Measurements from ENCODE around the gene TECTA. TPM values are rescaled to one million over a fixed set of nuclear protein-coding genes. Genes with fewer than 3 reads are reported as not detected.

The TECTA gene
- total RNA-seq, 4 donors from 2014 or later = under 0.01 to 2.8 (median 1.1) TPM; not detected in 1

DNA sequence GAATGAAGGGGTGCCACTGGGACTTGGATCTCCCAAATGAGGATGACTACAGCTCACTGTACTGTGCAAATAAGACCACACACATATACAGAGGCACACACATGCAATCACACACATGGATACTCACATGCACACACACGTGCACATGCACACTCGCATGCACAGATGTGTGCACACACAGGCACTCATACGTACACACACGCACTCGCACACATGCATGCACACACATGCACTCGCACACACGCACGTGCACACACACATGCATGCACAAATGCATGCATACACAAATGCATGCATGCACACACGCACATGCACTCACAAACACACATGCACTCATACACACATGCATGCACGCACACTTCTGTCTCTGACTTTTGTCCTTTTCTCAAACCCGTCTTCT is 36.0 kb downstream of the TECTA start:
- no peak overlapping the region for H3K27ac ChIP-seq
- TF ChIP-seq, protein P1, sequence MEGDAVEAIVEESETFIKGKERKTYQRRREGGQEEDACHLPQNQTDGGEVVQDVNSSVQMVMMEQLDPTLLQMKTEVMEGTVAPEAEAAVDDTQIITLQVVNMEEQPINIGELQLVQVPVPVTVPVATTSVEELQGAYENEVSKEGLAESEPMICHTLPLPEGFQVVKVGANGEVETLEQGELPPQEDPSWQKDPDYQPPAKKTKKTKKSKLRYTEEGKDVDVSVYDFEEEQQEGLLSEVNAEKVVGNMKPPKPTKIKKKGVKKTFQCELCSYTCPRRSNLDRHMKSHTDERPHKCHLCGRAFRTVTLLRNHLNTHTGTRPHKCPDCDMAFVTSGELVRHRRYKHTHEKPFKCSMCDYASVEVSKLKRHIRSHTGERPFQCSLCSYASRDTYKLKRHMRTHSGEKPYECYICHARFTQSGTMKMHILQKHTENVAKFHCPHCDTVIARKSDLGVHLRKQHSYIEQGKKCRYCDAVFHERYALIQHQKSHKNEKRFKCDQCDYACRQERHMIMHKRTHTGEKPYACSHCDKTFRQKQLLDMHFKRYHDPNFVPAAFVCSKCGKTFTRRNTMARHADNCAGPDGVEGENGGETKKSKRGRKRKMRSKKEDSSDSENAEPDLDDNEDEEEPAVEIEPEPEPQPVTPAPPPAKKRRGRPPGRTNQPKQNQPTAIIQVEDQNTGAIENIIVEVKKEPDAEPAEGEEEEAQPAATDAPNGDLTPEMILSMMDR (IDR thresholded peaks at IDR 0.05) = no peak
- no peak for TF ChIP-seq POLR2A (IDR thresholded peaks at IDR 0.05)
- H3K4me1 ChIP-seq = no peaks in the 10 kb centered on the region
- H3K4me3 ChIP-seq = no peak overlapping the region
- no peak for DNase-seq
- intact Hi-C loops (cut with DNase I; ENCODE audit: low total_unique reads) = no loop called here
- no peaks in the 10 kb centered on the region for H3K9me3 ChIP-seq
- no peaks in the 10 kb centered on the region for H3K27me3 ChIP-seq
- no peaks in the 10 kb centered on the region for H3K36me3 ChIP-seq

GRCh38 chr11:121138259-121138658 is 37.2 kb downstream of the TECTA start:
- DNase-seq = no peak
- TF ChIP-seq, protein P1 (IDR thresholded peaks at IDR 0.05) = no peak
- no peak for TF ChIP-seq POLR2A (IDR thresholded peaks at IDR 0.05)
- Histone ChIP-seq H3K9me3 (no peaks in the 10 kb centered on the region), H3K27ac (no peak overlapping the region), H3K36me3 (no peaks in the 10 kb centered on the region), H3K4me1 (no peaks in the 10 kb centered on the region), H3K4me3 (no peak overlapping the region), H3K27me3 (no peaks in the 10 kb centered on the region)
- intact Hi-C loops (cut with DNase I; ENCODE audit: low total_unique reads) = no loop called here

DNA sequence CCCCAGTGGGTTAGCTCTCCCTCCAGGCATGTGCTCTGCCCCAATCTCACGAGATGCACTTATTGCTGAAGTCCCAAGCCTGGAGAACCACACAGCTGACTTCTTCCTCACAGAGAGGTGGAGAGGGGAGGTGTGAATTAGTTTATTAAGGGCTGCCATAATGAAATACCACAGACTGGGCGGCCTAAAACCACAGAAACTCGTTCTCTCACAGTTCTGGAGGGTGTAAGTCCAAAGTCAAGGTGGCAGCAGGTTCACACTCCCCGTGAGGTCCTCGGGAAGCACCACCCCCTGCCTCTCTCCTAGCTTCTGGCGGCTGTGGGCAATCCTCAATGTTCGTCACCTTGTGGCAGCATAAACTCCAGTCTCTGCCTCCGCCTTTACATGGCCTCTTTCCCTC is 39.3 kb downstream of the TECTA start:
- no peaks in the 10 kb centered on the region for H3K9me3 ChIP-seq
- TF ChIP-seq POLR2A (IDR thresholded peaks at IDR 0.05) = no peak
- TF ChIP-seq, protein P1 (IDR thresholded peaks at IDR 0.05) = no peak
- no peak overlapping the region for H3K27ac ChIP-seq
- no peak overlapping the region for H3K4me3 ChIP-seq
- no peak for DNase-seq
- intact Hi-C loops (cut with DNase I; ENCODE audit: low total_unique reads) = no loop called here
- no peaks in the 10 kb centered on the region for H3K4me1 ChIP-seq
- H3K36me3 ChIP-seq = no peaks in the 10 kb centered on the region
- no peaks in the 10 kb centered on the region for H3K27me3 ChIP-seq

DNA sequence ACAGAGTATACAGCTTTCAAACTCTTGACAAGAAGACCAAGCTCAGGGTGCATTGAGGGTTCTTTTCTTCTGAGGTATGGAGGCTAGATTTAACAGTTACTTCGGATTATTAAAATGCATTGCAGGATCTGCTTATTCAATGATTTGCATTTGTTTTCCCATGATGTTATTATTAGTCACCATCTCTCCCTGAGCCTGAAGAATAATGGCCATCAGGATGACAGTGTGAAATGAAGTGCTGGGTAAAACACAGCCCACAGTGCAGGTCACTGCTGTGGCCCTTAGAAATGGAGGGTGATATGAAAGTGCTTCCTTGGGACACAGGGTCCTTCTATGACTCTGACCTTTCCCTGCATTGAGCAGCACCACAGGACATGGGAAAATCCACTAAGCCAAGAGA is 40.0 kb downstream of the TECTA start:
- no peak for TF ChIP-seq POLR2A (IDR thresholded peaks at IDR 0.05)
- TF ChIP-seq, protein P1 (IDR thresholded peaks at IDR 0.05) = no peak
- intact Hi-C loops (cut with DNase I; ENCODE audit: low total_unique reads) = no loop called here

DNA sequence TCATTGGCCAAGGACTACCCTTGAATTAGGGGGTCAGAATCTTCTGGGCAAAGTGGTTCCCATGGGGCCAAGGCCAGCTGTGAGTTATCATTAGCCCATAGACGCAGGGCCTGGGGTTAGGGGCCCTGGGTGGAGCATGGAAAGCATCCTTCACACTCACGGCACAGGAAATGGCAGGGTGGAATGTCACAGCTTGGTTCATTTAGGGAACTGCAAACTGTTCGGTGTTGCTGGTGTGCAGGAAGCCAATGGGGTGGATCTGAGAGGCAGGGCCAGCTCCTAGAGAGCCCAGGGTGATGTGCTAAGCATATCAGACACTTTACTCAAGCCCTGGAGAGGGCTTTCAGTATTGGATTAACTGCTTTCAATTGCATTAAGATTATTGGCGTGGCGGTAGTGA is 42.9 kb downstream of the TECTA start:
- Histone ChIP-seq H3K27me3 (no peaks in the 10 kb centered on the region), H3K4me3 (no peak overlapping the region), H3K36me3 (no peaks in the 10 kb centered on the region), H3K9me3 (no peaks in the 10 kb centered on the region), H3K27ac (no peak overlapping the region), H3K4me1 (no peaks in the 10 kb centered on the region)
- DNase-seq = no peak
- intact Hi-C loops (cut with DNase I; ENCODE audit: low total_unique reads) = no loop called here
- TF ChIP-seq, protein P1 (IDR thresholded peaks at IDR 0.05) = no peak
- no peak for TF ChIP-seq POLR2A (IDR thresholded peaks at IDR 0.05)

More for the DNA sequence above, 40.0 kb downstream of the TECTA start:
- Histone ChIP-seq H3K9me3 (no peaks in the 10 kb centered on the region), H3K27me3 (no peaks in the 10 kb centered on the region), H3K4me1 (no peaks in the 10 kb centered on the region), H3K36me3 (no peaks in the 10 kb centered on the region), H3K4me3 (no peak overlapping the region), H3K27ac (no peak overlapping the region)
- no peak for DNase-seq
